ENCODE measurements around the gene RIC3.

Gene RIC3

DNA sequence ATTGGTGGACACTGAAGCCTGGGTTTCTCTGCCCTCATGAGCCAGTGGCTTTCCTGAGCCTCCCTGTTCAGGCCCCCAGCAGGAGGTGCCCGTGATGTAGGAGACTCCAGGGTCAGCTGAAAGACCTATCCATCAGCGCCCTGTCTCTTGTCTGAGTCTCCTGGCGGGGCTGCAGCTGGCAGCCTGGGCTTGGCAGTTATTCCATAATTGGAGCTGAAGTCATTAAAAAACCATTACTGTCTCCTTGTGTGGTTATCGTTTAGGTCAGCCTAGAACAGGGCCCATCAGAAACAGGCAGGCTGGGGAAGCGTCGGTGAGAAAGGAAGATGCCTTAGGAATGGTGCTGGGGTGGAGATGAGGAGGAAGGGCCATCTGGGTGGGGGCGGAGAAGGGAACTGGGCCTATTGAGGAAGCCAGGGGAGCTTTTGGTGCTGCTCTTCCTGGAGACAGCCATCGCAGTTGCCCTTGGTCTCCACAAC is 82.8 kb downstream of the RIC3 start:
- DNase-seq, result peak; percentile 75 to 90 (median 80)

DNA sequence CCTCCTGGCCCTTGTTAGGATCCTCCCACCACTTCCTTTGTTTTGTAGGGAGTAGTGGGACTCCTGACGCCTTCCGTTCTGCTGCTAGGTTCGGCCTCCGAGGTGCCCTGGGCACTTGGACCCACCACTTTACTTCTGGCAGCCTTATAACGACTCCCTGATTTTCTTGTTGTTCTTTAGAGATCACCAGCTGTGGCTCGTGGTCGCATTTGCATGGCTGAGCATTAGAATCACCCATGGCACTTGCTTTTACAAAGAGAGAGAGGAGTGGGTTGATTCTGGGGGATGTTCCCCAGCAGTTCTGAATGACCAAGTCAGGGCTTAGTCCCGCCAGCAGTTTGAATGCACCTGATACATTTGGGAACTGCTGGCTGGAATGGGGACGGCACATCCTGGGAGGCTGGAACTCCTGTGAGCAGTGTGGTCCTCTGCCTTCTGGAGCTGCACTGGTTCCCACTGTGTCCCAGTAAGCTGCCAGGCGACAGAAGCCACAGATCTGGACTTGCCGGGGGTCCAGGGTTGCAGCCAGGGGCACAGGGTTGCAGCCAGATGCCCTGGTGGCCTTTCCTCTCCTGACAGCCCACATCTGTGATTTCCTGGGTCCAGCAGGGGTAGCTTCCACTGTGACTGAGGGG is 83.7 kb downstream of the RIC3 start:
- DNase-seq, result peak in 1 of 3 experiments; percentile 8

DNA sequence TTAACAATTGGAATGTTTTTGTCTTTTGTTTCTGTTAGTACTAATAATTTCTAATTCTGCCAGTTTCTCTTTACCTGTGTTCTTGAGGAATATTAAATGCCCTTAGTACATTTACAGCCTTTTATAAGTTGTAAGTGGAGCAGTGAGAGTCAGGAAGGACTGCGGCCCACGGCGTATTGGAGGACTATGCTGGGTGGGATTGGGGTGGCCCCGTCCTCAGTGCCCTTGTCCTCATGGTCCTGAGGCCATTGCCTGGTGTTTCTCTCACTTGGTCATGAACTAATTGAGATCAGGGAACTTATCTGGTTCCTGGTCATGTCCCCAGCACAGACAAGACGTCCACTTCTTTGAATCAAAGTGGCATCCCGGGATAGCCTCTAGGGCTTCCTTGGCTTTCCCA is 84.5 kb downstream of the RIC3 start:
- no peak for DNase-seq

DNA sequence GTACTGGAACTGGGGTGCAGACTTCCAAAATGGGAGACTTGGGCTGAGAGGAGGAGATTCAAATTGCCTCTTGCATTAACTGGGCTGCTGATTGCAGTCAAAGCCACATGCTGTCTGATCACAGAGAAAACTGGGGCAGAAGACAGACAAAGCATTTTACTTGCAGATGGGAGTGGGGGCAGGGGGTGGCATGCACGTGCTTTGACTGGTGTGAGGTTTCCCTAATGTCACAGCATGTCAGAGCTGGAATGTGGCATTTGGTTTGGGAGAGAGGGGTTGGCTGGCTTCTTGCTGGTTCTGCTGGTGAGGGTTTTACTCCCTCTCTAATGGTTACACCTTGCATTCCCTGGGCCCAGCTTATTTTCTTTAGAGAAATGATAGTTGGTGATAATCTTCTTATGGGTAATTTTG is 84.9 kb downstream of the RIC3 start:
- DNase-seq, result peak in 1 of 3 experiments; percentile 17

DNA sequence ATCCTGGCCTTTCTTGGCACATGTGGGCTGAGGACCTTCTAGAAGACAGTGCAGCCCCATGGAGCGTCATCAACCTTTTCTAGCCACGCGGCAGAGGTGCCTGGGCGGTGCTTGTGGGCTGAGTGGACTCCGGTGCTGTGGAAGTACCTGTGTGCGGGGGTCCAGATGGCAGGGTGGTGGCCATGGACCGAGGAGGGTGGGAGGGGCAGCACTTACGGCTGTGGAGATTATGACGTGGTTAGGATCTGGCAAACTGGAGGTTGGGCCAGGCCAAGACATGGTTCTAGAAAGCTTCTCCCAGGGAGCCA is 85.8 kb downstream of the RIC3 start:
- no peak for DNase-seq

DNA sequence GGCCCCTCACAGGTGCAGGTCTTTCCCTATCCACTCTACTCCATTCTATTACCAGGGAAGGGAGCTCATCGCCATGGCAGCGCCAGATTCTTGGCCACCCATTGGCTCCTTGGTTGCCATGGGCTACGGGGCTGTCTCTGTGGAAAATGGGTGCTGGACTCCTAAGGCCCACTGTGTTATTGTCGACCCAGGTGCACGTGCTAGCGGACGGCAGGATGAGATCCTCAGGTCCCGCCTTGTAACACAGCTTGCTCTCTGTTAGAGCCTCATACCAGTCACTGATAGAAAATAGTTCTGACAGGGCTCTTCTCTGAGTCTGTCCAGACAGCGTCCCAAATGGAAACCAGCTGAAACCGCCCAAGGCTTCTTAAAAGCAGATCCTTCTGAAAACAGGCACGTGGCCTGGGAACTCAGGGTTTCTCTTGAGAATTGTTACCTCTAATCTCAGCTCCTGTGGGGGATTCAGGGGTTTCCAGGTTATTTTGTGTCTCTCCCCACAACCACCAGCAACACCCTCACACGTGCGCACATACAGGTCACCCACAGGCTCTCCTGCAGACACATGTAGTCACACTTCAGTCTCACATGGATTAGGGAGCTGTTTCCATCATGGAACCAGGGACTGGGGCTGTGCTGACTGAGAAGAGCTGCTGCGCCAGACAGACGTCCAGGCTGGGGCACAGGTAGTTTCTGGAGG is 86.3 kb downstream of the RIC3 start:
- peak in 2 of 3 experiments; percentile 73 to 90 for DNase-seq

DNA sequence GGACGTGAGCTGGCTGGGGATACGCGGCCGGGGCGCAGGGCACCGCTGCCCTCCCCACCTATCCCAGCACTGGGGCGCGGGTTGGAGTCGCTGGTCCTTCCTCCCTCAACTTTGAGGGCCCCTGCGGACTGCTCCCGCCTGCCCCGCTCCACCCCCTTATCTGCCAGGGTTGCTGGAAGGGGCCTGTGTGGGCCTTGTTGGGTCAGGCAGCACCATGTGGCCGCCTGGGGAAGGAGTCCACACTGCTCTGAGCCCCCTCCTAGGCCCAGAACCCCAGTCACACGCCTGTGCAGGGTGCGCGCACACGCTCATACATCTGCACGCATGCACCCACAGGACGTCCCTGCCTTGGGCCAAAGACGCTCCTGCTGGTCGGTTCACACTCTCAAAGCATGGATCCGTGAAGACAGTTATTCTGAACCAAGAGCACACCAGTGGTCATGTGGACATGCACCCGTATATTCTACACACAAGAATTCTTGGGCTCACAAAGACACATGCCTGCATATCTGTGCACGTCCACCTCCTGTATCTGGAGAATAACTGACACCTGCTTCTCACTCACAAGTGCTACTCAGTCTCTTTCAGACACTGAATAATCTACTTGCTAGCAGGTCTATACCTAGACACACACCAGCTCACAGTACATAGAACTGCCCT is 87.1 kb downstream of the RIC3 start:
- peak in 2 of 3 experiments; percentile 56 to 66 for DNase-seq

DNA sequence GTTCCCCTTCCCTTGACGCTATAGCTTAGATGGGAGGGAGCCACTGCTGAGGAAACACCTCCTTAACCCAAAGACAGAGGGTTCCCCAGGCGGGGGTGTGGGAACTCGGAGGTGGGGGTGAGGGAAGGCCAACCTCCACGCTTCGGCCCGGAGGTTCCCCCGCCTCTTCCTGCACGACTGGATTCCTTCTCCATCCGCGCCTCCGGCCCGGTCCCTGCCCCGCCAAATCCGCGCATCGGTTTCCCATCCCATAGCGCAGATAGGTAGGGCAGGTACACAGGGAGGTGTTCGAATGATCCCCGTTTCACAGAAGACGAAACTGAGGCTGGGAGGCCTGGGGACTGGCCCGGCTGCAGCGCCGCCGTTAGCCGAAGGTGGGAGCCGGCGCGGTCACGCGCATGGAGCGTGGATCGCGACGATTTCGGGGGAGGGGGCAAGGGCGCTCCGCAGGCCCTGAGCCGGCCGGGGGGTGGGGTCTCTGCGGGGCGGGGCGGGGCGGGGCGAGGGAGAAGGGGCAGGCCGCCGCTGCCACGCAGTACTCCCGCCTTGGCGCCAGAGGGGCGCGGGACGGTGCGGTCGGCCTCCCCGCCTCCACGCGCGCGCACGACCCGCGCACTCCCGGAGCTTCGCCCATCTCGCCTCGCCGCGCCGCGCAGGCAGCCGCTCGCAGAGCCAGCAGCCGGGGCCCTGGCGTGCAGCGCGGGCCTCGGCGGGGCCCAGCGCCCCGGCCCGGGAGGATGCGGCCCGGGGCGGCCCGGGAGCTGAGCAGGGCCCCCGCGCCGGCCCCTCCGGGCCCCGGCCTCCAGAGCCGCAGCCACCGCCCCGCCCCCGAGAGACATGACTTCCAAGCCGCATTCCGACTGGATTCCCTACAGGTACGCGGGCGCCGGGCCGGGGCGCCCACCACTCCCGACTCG is 87.9 kb downstream of the RIC3 start, which contains the start of gene TUB:
Gene TUB, plus strand, starts transcription at position 538 of the 917 bp plus-strand sequence. Its CDS starts 300 bp downstream, at position 838.
- peak; percentile 38 to 62 (median 52) for DNase-seq

DNA sequence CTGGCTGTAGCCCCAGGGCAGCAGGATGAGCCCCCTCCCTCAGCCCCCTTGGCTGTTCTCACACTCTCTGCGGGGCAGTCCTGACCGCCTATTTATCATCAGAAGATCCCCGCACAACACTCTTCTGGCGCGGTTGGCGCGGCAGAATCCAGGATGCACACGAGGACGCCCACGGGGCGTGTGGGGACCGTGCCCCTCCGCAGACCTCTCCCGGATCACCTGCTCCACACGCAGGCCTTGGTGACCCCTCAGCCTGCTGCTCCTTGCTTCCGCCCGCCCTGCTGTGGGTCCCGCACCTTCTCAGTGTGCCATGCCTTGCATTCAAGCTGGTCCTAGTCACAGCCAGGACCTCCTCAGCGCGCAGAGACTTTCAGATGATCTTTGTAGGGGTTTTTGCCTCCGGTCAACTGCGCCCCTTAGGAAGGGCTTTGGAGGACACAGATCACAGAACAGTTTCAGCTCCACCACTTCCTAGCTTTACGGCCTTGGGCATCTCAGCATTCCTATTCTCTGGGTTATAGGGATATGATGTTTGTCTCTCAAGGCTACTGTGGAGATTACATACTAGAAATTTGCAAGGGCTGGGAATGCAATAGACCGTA is 88.7 kb downstream of the RIC3 start:
- no peak for DNase-seq

DNA sequence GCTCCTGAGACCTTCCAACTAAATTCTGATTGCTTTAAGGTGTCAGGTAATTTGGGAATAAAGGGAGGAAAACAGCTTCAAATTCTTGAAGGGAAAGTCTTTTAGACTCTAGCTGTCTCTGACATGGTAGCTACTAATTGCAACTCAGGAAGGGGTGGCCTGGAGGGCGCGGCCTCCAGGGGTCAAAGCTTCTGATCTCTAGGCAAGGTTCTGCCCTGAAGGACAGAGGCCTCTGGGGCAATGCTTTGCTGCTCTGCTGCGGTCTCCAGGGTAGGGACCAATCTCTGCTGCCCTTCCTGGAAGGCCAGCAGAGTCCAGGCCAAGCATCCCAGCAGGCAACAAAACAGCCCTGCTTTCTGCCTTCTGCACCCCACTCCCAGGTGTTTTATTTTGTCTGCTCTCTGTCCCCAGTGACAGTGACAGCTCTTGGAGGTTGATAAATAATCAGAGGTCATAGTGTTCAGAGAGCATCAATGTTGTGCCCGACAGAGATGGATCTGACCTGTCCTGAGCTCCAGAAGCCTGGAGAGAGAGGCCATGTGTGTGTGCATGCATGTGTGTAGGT is 89.6 kb downstream of the RIC3 start:
- no peak for DNase-seq

DNA sequence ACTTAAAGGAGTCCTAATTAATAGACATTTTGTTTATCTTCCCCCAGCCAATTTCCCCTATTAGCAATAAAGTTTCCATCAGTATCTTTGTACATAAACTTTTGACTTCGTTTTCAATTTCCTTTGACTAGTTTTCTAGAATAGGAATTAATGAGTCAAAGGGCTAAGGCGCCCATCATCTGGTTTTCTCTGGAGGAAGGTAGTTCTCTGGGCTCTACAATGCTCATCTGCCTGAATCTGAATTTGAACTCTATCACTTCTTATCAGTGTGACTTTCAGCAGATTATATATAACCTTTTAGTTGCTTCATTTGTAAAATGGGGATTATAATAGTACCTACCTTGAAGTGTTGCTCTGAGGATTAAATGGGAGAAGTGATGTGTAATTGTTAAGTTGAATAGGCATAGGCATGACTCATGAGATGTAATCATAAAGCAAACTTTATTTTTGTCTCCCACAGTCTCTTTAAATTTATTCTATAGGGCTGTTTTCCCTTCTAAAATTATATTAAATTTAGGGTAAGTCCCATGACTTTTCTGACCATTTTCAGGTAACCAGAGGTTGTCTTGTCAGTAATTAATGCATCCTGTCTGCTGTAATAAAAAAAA is 93.6 kb downstream of the RIC3 start:
- DNase-seq, result no peak

DNA sequence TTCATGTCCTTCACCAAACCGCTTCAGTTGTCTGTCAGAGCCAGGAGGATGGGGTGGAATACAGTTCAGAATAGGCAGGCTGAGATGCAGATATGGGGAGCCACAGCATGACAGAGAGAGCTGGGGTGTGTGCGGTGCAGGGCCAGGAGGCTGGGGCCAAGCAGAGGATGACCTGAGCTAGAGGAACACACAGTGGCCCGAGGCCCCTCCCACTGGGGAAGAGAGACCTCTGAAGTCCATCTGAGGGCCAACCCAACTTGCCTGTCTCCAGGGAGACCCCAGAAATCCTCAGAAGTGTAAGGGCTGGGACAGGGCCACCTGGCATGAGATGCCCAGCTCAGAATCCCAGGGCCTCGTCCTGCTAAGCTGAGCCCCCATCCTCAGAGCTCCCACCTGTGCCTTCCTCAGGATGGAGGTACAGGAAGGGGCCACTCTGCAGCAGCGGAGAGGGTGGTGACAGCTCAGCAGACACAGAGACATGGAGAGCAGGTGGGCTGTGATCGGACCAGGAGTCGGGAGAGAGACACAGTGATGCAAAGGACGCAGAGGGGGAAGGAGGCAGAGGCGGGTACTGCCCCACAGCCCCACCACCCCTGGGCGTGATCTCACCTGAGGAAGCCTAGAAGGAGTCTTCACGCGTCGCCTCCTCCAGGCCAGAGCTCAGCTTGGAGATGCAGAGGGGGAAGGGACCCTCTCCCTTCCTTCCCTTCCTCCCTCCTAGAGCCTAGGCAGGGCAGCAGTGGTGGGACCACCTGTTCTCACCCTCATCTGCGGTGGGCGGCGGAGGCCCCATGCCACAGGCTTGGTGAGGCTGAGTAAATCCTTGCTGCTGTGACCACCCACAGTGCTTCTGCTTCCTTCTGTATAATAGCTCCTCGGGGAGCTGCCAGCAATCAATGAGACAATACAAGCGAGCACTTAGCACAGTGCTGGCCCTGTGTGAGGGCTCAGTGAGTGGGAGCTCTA is 96.9 kb downstream of the RIC3 start:
- DNase-seq, result peak; percentile 8 to 65 (median 27)

DNA sequence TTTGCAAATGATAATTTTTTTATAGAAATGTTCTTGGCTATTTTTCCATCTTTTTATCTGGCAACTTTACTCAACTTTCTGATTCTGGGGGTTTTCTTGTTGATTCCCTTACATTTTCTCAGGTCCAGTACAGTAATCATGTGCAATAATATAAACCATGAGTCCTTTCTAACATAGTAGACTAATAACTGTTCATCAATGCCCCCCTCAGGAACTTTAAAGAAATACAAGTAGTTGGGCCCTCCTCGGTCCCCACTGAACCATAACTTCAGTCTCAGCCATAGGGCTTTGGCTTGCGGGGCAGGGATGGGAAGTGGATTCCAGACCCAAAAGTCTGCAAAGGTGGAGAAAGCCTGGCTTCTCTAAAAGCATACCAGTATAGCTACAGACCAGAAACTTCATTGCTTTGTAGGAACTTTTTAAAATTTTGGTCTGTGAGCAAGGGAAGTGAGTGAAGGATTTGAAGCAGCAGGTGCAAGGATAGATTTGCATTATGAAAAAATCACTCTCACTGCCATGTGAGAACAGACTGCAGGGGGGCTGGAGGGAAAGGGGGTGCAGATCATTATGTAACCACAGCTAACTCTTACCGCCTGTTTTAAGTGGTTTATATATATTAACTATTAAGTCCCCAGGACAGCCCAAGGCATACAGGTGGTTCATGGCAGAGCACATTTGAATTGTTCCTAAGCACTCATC is 98.3 kb downstream of the RIC3 start:
- peak in 2 of 3 experiments; percentile 57 to 64 for DNase-seq

DNA sequence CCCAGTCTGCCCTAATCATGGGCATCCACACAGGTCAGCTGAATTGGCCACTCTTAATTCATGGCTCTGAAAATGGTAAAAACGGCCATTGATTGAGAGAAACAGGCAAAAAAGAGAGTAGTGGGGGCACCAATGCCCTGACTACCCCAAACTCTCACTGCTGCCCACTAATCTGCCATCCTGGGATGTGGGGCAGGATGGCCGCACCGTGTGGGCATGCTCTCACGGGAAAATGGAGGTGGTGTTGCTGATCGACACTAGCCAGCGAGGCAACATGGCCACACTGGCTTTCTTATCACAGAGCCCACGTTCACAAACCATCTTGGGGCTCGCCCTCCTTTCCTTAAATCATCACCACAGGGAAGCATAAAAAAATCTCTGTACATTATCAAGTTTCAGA is 99.1 kb downstream of the RIC3 start:
- no peak for DNase-seq

DNA sequence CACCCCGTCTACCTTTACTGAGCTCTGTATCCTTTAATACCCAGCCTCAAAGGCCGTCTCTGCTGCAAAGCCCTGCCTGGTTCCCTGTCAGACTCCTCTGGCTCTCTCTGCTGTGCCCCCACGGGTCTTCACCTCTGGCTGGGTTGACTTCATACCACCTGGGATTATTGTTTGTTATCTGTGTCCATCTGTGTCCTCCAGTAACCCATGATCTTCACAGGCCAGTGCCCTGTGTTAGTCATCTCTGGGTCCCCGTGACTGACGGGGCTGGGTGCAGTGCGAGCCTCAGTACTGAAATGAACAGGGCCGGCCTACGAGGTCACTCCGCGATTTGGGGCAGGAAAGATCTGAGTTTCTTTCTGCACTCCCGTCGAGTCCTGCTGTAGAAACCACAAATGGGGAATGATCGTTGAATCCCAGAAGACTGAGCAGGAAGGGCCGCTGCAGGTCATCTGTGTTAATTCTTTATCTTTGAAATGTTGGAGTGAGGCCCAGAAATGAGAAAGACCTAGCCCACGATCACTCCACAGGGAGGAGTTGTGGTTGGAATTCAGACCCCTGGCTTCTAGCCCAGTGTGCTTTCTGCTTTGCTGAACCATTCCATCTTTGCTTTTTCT is 100.1 kb downstream of the RIC3 start:
- no peak for DNase-seq

DNA sequence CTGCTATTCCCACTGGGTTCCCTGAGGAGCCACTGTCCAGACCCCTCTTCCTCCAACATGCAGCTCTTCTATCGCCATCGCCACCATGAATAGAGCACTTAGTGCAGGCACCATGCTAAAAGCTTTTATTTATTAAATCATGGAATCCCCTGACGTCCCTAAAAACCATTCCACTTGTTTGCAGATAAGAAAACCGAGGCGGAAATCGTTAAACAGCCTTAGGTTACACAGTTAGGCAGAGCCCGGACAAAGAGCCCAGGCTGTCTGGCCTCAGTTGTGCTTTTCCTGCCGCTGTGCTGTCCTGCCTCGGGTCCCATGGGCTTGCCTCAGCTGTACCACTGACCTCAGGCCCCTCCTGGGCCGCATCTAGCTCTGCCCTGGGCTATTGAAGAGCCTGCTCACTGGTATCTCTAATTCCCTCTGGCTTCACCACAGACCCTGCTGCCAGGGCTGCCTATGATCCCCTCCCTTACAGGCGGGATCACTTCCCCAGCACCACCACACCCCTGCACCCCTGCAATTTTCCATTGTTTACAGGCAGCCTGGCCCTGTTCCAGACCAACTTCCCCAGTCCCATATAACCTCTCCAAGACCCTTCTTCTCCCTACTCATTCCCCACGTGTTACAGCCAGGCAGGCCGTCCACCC is 100.8 kb downstream of the RIC3 start:
- DNase-seq, result no peak

DNA sequence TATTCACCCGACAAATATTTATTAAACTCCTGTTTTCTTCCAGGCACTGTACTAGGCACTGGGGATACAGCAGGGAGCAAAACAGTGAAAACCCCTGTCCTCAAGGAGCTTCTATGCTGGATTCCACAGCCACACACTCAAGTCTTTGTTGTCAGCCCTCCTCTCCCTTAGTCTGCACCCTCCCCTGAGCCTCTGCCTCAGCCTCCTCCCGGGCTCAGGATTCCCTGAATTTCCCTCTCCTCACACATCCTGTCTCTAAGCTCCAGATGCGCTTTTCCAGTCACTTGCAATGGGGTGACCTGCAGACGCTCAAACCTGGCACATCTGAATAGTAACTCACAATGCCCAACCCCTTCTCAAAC is 101.3 kb downstream of the RIC3 start:
- no peak for DNase-seq

DNA sequence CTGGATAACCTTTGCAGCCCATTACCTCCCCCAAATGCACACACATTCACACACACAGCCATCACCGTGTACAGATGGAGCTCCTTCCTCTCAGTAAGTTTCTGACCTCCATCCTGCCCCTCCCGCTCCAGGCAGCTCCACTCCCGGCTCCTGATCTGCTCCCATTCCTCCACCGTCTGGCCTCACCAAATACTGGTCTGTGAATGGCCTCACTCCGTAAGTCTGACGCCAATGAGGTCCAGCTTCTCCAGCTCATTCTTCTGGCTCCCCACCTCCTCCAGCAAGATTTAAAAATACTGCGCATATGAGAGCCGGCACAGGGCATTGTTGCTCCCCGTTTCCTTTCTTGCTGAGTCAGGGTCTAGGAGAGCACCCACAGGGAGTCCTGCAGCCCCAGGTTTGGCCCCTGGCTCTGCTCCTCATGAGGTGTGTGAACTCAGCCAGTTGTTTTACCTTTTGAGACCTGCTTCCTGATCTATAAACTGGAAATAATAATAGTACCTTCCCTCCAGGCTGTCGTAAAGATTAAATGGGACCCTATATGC is 101.8 kb downstream of the RIC3 start:
- no peak for DNase-seq
